T-helper 1 cell treated with Interleukin-12 subunit alpha and Interleukin-12 subunit beta and Interleukin-4 antibody, amounts not matched to agents 30 μg/mL and 1 μg/mL, for 36 hours (primary cell): ENCODE data around the gene KRIT1.
"Not testable (repeated sequence)": the region's sequence is repeated elsewhere in the genome, so short reads cannot be mapped to it uniquely, and the experiment has no call there.

Experiments used
- H3K27ac Mint-ChIP-seq: one replicate; pipeline ENCODE4 v1.8.0; 2021; ENCODE audit warnings: mild to moderate bottlenecking, mixed read lengths
- H3K27me3 Mint-ChIP-seq: one replicate; pipeline ENCODE4 v1.8.0; 2021; ENCODE audit warnings: low read depth, mixed read lengths
- H3K36me3 Mint-ChIP-seq: one replicate; pipeline ENCODE4 v1.8.0; 2021; ENCODE audit warnings: low read depth, mixed read lengths
- H3K4me1 Mint-ChIP-seq: one replicate; pipeline ENCODE4 v1.8.0; 2021; ENCODE audit warnings: low read depth, mixed read lengths
- H3K4me3 Mint-ChIP-seq: one replicate; pipeline ENCODE4 v1.8.0; 2021; ENCODE audit warnings: mild to moderate bottlenecking, moderate library complexity, mixed read lengths
- H3K9me3 Mint-ChIP-seq: one replicate; pipeline ENCODE4 v1.8.0; 2021; ENCODE audit warnings: mixed read lengths

Gene KRIT1

DNA sequence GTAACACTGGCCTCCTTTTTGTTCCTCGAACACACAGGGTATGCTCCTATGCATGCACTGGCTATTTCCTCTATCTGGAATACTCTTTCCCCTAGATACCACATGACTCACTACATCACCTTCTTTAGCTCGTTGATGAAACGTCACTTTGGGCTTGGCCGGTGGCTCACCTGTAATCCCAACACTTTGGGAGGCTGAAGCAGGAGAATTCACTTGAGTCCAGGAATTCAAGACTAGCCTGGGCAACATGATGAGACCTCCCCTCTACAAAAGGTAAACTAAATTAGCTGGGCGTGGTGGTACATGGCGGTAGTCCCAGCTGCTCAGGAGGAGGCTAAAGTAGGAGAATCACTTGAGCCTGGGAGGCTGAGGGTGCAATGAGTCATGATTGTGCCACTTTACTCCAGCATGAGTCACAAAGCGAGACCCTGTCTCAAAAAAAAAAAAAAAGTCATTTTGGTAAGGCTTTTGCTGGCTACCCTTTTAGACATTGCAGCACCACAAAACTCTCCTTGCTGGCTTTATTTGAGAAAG is 14.6 kb upstream of the KRIT1 start:
- no peaks in the 10 kb centered on the region for H3K9me3 Mint-ChIP-seq
- H3K4me1 Mint-ChIP-seq: peaks cover 8% of the 10 kb centered on the region
- H3K27ac Mint-ChIP-seq: no peak overlapping the region
- no peaks in the 10 kb centered on the region for H3K27me3 Mint-ChIP-seq
- H3K4me3 Mint-ChIP-seq: no peak overlapping the region
- peaks cover 14% of the 10 kb centered on the region for H3K36me3 Mint-ChIP-seq

DNA sequence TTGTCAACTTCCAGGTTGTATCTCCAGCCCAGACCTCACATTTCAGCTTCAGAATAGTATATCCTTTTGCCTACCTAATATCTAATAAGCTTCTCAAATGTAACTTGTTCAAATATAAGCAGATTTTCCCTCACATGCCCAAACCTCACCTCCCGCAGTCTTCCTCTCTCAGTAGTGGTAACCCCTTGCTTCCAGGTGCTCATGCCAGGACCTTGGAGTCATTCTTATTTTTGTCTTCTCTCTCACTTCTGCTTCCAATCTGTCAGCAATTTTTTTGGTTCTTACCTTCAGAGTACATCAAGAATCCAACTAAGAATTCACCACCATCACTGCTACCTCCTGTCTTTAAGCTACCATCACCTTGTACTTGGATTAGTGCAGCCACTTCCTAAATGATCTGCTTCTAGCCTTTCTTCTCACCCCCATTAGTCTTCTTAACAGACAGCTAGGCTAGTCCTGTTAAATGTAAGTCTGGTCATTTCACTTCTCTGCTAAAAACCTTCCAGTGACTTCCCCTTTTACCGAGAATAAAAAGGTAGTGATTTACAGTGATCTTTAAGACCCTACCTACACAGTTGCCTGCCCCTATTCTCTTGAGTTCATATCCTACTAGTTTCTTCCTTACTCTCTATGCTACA is 14.0 kb upstream of the KRIT1 start:
- peaks cover 18% of the 10 kb centered on the region for H3K36me3 Mint-ChIP-seq
- peaks cover 12% of the 10 kb centered on the region for H3K4me1 Mint-ChIP-seq
- H3K9me3 Mint-ChIP-seq: peaks cover 5% of the 10 kb centered on the region
- no peak overlapping the region for H3K27ac Mint-ChIP-seq
- H3K4me3 Mint-ChIP-seq: no peak overlapping the region
- H3K27me3 Mint-ChIP-seq: no peaks in the 10 kb centered on the region

DNA sequence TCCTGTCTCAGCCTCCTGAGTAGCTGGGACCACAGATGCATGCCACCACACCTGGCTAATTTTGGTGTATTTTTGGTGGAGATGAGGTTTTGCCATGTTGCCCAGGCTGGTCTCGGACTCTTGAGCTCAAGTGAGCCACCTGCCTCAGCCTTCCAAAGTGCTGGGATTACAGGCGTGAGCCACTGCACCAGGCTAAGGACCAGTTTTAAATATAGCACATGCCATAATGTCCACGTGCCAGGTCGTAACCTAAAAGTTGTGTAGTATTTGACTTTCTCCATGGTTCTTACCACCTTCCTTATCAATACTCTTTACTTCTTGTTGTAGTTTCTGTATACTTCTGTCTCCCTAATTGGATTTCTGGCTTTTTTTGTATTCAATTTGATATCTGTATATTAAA is 13.3 kb upstream of the KRIT1 start:
- H3K9me3 Mint-ChIP-seq: peaks cover 5% of the 10 kb centered on the region

DNA sequence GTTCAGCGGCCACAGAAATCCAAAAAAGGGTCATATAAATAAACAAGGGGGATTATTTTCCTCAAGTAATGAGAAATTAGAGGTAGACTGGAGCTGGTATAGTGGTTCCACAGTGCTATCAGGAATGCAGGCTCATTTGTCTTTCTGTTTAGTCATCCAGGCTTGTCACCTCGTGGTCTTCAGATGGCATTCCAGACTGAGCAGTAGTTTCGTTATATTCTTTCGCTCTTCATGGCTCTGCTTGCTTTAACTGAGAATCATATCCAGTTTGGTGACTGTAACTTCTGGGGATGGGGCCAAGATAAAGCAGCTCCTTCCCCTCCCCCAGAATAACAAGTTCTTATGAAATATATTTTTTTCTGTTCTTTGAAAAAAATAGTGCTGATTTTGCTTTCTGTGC is 9.6 kb upstream of the KRIT1 start:
- no peak overlapping the region for H3K4me3 Mint-ChIP-seq
- H3K27me3 Mint-ChIP-seq: no peaks in the 10 kb centered on the region
- H3K4me1 Mint-ChIP-seq: peaks cover 18% of the 10 kb centered on the region
- H3K36me3 Mint-ChIP-seq: peaks cover 19% of the 10 kb centered on the region
- peaks cover 5% of the 10 kb centered on the region for H3K9me3 Mint-ChIP-seq
- H3K27ac Mint-ChIP-seq: no peak overlapping the region

More for the DNA sequence above, 13.3 kb upstream of the KRIT1 start:
- H3K4me3 Mint-ChIP-seq: no peak overlapping the region
- peaks cover 12% of the 10 kb centered on the region for H3K4me1 Mint-ChIP-seq
- H3K36me3 Mint-ChIP-seq: peaks cover 16% of the 10 kb centered on the region
- no peaks in the 10 kb centered on the region for H3K27me3 Mint-ChIP-seq
- no peak overlapping the region for H3K27ac Mint-ChIP-seq

DNA sequence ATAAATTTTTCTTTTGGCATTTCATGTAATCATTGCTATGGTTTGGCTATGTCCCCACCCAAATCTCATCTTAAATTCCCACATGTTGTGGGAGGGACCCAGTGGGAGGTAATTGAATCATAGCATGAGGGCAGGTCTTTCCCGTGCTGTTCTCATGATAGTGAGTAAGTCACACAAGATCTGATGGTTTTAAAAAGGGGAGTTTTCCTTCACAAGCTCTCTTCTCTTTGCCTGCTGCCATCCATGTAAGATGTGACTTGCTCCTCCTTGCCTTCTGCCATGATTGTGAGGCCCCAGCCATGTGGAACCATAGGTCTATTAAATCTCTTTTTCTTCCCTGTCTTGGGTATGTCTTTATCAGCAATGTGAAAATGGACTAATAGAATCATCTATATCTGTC is 9.1 kb upstream of the KRIT1 start:
- not testable (repeated sequence) for H3K9me3 Mint-ChIP-seq, H3K4me3 Mint-ChIP-seq, H3K27ac Mint-ChIP-seq, H3K27me3 Mint-ChIP-seq
- Mint-ChIP-seq H3K4me1 (peaks cover 14% of the 10 kb centered on the region), H3K36me3 (peaks cover 16% of the 10 kb centered on the region)

DNA sequence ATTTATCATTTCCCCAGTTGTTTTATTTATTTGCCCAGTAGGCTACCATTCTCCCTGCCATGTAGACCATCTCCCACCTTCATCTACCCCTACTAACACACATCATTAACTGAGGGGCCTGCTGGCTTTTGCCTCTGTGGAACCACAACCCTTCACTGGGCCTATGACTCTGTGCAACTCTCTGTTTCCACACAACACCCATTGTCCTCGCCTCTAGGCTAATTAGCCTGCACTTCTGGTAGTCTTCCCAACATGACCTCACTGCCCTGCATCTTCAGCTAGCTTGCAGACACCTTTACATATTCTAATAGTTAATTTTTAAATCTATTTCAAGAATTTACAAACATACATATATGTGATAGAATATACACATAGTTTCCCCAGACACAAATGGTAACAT is 7.5 kb upstream of the KRIT1 start:
- no peaks in the 10 kb centered on the region for H3K27me3 Mint-ChIP-seq
- peaks cover 15% of the 10 kb centered on the region for H3K4me1 Mint-ChIP-seq
- H3K36me3 Mint-ChIP-seq: peaks cover 14% of the 10 kb centered on the region
- no peak overlapping the region for H3K4me3 Mint-ChIP-seq
- peaks cover 5% of the 10 kb centered on the region for H3K9me3 Mint-ChIP-seq
- no peak overlapping the region for H3K27ac Mint-ChIP-seq

DNA sequence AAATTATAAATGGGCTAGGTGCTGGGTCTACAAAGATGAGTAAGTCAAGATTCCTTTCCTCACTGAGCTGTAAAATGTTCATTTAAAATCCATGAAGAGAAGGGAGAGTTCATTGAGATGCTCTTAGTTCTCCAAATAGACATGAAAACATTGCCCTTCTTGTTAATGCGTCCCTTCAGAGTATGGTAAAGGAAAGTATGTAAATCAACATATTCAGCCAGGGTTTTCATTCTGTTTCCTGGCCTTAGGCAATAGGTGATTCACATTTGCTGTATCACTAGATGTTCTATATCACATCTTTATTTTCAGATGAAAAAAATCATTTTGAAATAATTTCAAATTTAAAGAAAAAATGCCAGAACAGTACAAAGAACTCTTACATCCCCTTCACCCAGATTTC is 5.5 kb upstream of the KRIT1 start:
- Mint-ChIP-seq H3K27me3 (no peaks in the 10 kb centered on the region), H3K4me1 (peaks cover 26% of the 10 kb centered on the region), H3K4me3 (no peak overlapping the region), H3K27ac (no peak overlapping the region), H3K9me3 (peaks cover 5% of the 10 kb centered on the region), H3K36me3 (peaks cover 14% of the 10 kb centered on the region)

GRCh38 chr7:92250603-92251002 is 4.9 kb upstream of the KRIT1 start:
- Mint-ChIP-seq H3K9me3 (peaks cover 5% of the 10 kb centered on the region), H3K4me3 (no peak overlapping the region), H3K27ac (no peak overlapping the region), H3K4me1 (peaks cover 26% of the 10 kb centered on the region), H3K27me3 (no peaks in the 10 kb centered on the region), H3K36me3 (peaks cover 16% of the 10 kb centered on the region)

DNA sequence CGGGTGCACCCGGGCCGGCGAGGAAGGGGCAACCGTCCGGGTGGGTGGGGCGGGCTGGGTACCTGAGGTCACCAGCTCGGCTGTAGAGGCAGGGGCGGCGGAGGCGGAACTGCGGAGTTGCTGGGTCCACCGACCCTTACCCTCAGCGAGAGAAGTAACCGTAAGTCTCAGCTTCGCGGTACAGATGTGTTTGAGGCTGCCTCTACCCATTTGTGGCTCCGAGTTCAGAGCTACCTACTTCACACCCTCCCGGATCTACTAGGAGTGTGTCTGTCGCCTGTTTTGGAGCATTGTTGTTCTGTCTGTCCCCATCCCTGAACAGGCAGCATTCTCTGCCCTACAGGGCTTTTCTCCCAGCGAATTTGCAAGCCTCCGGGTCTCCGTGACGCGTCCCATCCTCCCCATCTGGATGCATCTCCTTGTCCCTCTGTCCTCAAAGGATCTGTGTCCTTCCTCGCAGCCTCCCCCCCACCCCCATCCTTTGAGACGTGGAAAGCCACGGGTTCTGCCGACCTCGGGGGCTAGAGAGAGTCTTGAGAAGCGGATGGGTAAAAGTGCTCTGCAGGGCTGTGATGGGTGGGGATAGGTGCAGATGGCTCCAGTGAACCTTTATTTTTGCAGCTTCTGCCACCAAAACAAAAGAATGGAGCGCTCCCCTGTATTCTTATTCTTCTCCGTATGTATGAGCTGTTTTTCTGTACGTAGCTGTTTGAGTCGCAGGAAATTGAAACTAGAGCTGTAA is 817 bp upstream of the KRIT1 start:
- Mint-ChIP-seq H3K4me3 (peak overlapping the region; percentile 95), H3K27ac (peak overlapping the region; percentile 93), H3K27me3 (no peaks in the 10 kb centered on the region), H3K36me3 (peaks cover 6% of the 10 kb centered on the region), H3K9me3 (no peaks in the 10 kb centered on the region), H3K4me1 (peaks cover 39% of the 10 kb centered on the region)

DNA sequence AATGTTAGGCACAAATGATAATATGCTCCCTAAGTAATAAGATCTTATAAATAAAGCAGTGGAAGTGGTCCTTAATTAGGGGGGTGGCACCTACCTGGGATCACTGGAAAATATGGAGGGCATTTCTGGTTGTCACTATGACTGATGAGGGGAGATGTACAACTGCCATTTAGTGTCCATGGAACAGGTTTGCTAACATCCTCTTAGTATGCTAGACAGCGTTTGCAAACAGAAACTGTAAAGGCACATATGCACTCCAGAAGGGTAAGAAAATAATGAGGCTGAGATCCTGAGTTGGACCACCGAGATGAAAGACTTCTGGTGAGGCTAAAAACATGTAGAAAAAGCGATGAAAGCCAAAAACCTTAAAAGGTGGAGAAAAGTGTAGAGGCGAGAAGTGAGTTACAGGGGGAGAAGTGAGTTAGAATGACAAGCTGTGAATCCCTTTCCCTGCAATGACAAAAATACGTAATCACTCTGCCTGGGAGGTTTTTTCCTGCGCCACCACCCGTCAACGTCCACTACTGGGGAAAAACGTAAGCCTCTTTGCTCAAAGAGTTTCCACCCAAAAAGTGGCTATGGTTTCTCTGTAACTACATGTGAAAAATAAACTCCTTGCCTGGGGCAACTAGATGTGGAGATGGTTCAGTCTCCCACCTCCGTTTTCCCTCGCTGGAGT is 767 bp downstream of the KRIT1 start:
- H3K36me3 Mint-ChIP-seq: peaks cover 8% of the 10 kb centered on the region
- H3K27ac Mint-ChIP-seq: peak overlapping the region; percentile 98
- peak overlapping the region; percentile 96 for H3K4me3 Mint-ChIP-seq
- H3K9me3 Mint-ChIP-seq: no peaks in the 10 kb centered on the region
- no peaks in the 10 kb centered on the region for H3K27me3 Mint-ChIP-seq
- peaks cover 34% of the 10 kb centered on the region for H3K4me1 Mint-ChIP-seq

GRCh38 chr7:92242972-92243371 is 2.7 kb downstream of the KRIT1 start:
- H3K4me1 Mint-ChIP-seq: peaks cover 27% of the 10 kb centered on the region
- H3K27me3 Mint-ChIP-seq: no peaks in the 10 kb centered on the region
- peaks cover 13% of the 10 kb centered on the region for H3K36me3 Mint-ChIP-seq
- no peak overlapping the region for H3K4me3 Mint-ChIP-seq
- H3K27ac Mint-ChIP-seq: no peak overlapping the region
- H3K9me3 Mint-ChIP-seq: no peaks in the 10 kb centered on the region

- Mint-ChIP-seq H3K4me3 (no peak overlapping the region), H3K36me3 (peaks cover 63% of the 10 kb centered on the region), H3K9me3 (no peaks in the 10 kb centered on the region), H3K27me3 (no peaks in the 10 kb centered on the region), H3K27ac (no peak overlapping the region), H3K4me1 (peaks cover 2% of the 10 kb centered on the region)
Measured at GRCh38 chr7:92230547-92230946, 15.2 kb downstream of the KRIT1 start.

DNA sequence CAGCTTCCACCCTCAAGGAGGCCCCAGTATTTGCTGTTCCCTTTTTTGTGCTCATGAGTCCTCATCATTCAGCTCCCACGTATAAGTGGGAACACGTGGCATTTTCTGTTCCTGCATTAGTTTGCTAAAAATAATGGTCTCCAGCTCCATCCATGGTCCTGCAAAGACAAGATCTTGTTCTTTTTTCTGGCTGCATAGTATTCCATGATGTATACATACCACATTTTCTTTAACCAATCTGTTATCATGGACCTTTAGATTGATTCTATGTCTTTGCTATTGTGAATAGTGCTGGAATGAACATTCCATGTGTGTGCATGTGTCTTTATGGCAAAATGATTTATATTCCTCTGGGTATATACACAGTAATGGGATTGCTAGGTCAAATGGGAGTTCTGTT is 17.0 kb downstream of the KRIT1 start:
- no peaks in the 10 kb centered on the region for H3K27me3 Mint-ChIP-seq
- H3K4me1 Mint-ChIP-seq: peaks cover 2% of the 10 kb centered on the region
- no peaks in the 10 kb centered on the region for H3K9me3 Mint-ChIP-seq
- peaks cover 64% of the 10 kb centered on the region for H3K36me3 Mint-ChIP-seq
- no peak overlapping the region for H3K4me3 Mint-ChIP-seq
- no peak overlapping the region for H3K27ac Mint-ChIP-seq

- peaks cover 2% of the 10 kb centered on the region for H3K4me1 Mint-ChIP-seq
- H3K27ac Mint-ChIP-seq: no peak overlapping the region
- H3K9me3 Mint-ChIP-seq: no peaks in the 10 kb centered on the region
- H3K4me3 Mint-ChIP-seq: no peak overlapping the region
- peaks cover 61% of the 10 kb centered on the region for H3K36me3 Mint-ChIP-seq
- H3K27me3 Mint-ChIP-seq: no peaks in the 10 kb centered on the region
Measured at GRCh38 chr7:92228100-92228499, 17.6 kb downstream of the KRIT1 start.

GRCh38 chr7:92226981-92227380 is 18.7 kb downstream of the KRIT1 start:
- Mint-ChIP-seq H3K4me3 (no peak overlapping the region), H3K4me1 (peaks cover 2% of the 10 kb centered on the region), H3K36me3 (peaks cover 56% of the 10 kb centered on the region), H3K9me3 (no peaks in the 10 kb centered on the region), H3K27ac (no peak overlapping the region), H3K27me3 (no peaks in the 10 kb centered on the region)
